CD4-positive, CD25-positive, alpha-beta regulatory T cell (primary cell): ENCODE measurements around the gene SP140. TPM values are rescaled to one million over a fixed set of nuclear protein-coding genes. Genes with fewer than 3 reads are reported as not detected.
"Not testable (repeated sequence)": the region's sequence is repeated elsewhere in the genome, so short reads cannot be mapped to it uniquely, and the experiment has no call there.

Source experiments
- ATAC-seq, 2 donors: fragments of 150-1000 bp; cut with Tn5 transposase; one replicate each; pipeline ENCODE4 v1.10.0; 2021; ENCODE audit warnings: low read depth in 2 of 2, moderate number of reproducible peaks in 2 of 2, moderate library complexity in 1 of 2
- DNase-seq, 3 donors: peaks; one replicate each; pipeline versions ENCODE4 v3.0.0 to v3.0.0-alpha.2; 2012 to 2022; ENCODE audit warnings: mixed read lengths in 1 of 3
- H3K27ac ChIP-seq: one replicate; pipeline ENCODE4 v1.7.0; 2013; ENCODE audit warnings: mild to moderate bottlenecking, low read length; ENCODE audit not compliant: insufficient read depth, poor library complexity, severe bottlenecking
- H3K27me3 ChIP-seq: one replicate; pipeline ENCODE4 v1.7.0; 2013; ENCODE audit warnings: low read length; ENCODE audit not compliant: control insufficient read depth, insufficient read depth
- H3K36me3 ChIP-seq: one replicate; pipeline ENCODE4 v1.7.0; 2013; ENCODE audit warnings: mild to moderate bottlenecking, low read length, moderate library complexity; ENCODE audit not compliant: control insufficient read depth, insufficient read depth
- H3K4me1 ChIP-seq: 2 replicates; pipeline ENCODE4 v1.7.0; 2013; ENCODE audit warnings: mild to moderate bottlenecking, low read length; ENCODE audit not compliant: insufficient read depth, control insufficient read depth, poor library complexity, severe bottlenecking
- H3K4me3 ChIP-seq: one replicate; pipeline ENCODE4 v1.7.0; 2013; ENCODE audit warnings: low read depth, mild to moderate bottlenecking, low read length, moderate library complexity
- H3K9me3 ChIP-seq, 2 experiments: 1 replicate in 1 of 2; 2 replicates in 1 of 2; pipeline ENCODE4 v1.7.0; 2013; ENCODE audit warnings: low read length in 2 of 2, mild to moderate bottlenecking in 1 of 2, moderate library complexity in 1 of 2; ENCODE audit not compliant: control insufficient read depth in 2 of 2
- H3K27ac Mint-ChIP-seq, 3 donors: one replicate each; pipeline ENCODE4 v1.8.0; 2020 to 2022; ENCODE audit warnings: mild to moderate bottlenecking in 3 of 3, mixed read lengths in 3 of 3, moderate library complexity in 2 of 3
- H3K27me3 Mint-ChIP-seq: one replicate; pipeline ENCODE4 v1.8.0; 2022; ENCODE audit warnings: mild to moderate bottlenecking, mixed read lengths
- H3K36me3 Mint-ChIP-seq: one replicate; pipeline ENCODE4 v1.8.0; 2020; ENCODE audit warnings: mixed read lengths
- H3K4me1 Mint-ChIP-seq, 4 donors: one replicate each; pipeline ENCODE4 v1.8.0; 2020 to 2022; ENCODE audit warnings: mixed read lengths in 4 of 4, mild to moderate bottlenecking in 1 of 4
- H3K4me3 Mint-ChIP-seq, 4 donors: one replicate each; pipeline ENCODE4 v1.8.0; 2020 to 2022; ENCODE audit warnings: mild to moderate bottlenecking in 4 of 4, mixed read lengths in 4 of 4, moderate library complexity in 3 of 4
- H3K9me3 Mint-ChIP-seq, 7 donors: one replicate each; pipeline ENCODE4 v1.8.0; 2020 to 2022; ENCODE audit warnings: mixed read lengths in 7 of 7, mild to moderate bottlenecking in 3 of 7, moderate library complexity in 2 of 7
- polyA plus RNA-seq, 4 donors: library from polyadenylated mRNA; unstranded; fragments of 300-500 nt; fragmentation: Illumina TruSeq; gene quantifications; one replicate each; pipeline ENCODE4 v1.2.3, GENCODE V29; 2021
- total RNA-seq: library from RNA; stranded (reverse); gene quantifications from one replicate; pipeline ENCODE4 v1.2.3, GENCODE V29; 2022

The SP140 gene
- total and polyA plus RNA-seq, 5 donors from 2014 or later, result 22.4 to 100 (median 32.6) TPM

GRCh38 chr2:230266638-230267037, 41.1 kb downstream of the SP140 start:
- H3K27ac Mint-ChIP-seq, result no peak overlapping the region
- H3K4me1 Mint-ChIP-seq, result peaks cover 15 to 35% (median 27%) of the 10 kb centered on the region in 4 donors
- H3K36me3 ChIP-seq, result peaks cover 33% of the 10 kb centered on the region

GRCh38 chr2:230267059-230267458, 41.5 kb downstream of the SP140 start:
- peaks cover 36% of the 10 kb centered on the region for H3K36me3 ChIP-seq
- peaks cover 7% of the 10 kb centered on the region for H3K4me1 ChIP-seq
- Mint-ChIP-seq H3K9me3 (peaks cover 0 to 9% (median 1%) of the 10 kb centered on the region in 7 donors), H3K36me3 (peaks cover 60% of the 10 kb centered on the region), H3K4me3 (no peak overlapping the region), H3K4me1 (peaks cover 14 to 31% (median 23%) of the 10 kb centered on the region in 4 donors), H3K27me3 (no peaks in the 10 kb centered on the region), H3K27ac (no peak overlapping the region)
- DNase-seq, result no peak
- H3K9me3 ChIP-seq, result no peaks in the 10 kb centered on the region
- no peak overlapping the region for H3K27ac ChIP-seq
- no peaks in the 10 kb centered on the region for H3K27me3 ChIP-seq
- ATAC-seq, result no peak
- no peak overlapping the region for H3K4me3 ChIP-seq

More at GRCh38 chr2:230266638-230267037, 41.1 kb downstream of the SP140 start:
- peaks cover 0 to 6% (median 1%) of the 10 kb centered on the region in 7 donors for H3K9me3 Mint-ChIP-seq
- no peaks in the 10 kb centered on the region for H3K27me3 Mint-ChIP-seq
- Histone ChIP-seq H3K27ac (no peak overlapping the region), H3K27me3 (no peaks in the 10 kb centered on the region), H3K9me3 (no peaks in the 10 kb centered on the region), H3K4me1 (peaks cover 11% of the 10 kb centered on the region), H3K4me3 (no peak overlapping the region)
- ATAC-seq, result no peak
- DNase-seq, result no peak
- peaks cover 56% of the 10 kb centered on the region for H3K36me3 Mint-ChIP-seq
- no peak overlapping the region for H3K4me3 Mint-ChIP-seq

GRCh38 chr2:230267556-230267955, 42.0 kb downstream of the SP140 start:
- Histone ChIP-seq H3K9me3 (no peaks in the 10 kb centered on the region), H3K27me3 (no peaks in the 10 kb centered on the region), H3K27ac (no peak overlapping the region), H3K36me3 (peaks cover 41% of the 10 kb centered on the region), H3K4me3 (no peak overlapping the region), H3K4me1 (peaks cover 7% of the 10 kb centered on the region)
- ATAC-seq, result no peak
- H3K4me3 Mint-ChIP-seq, result no peak overlapping the region
- no peaks in the 10 kb centered on the region for H3K27me3 Mint-ChIP-seq
- DNase-seq, result no peak
- no peak overlapping the region for H3K27ac Mint-ChIP-seq
- peaks cover 9 to 28% (median 19%) of the 10 kb centered on the region in 4 donors for H3K4me1 Mint-ChIP-seq
- H3K36me3 Mint-ChIP-seq, result peaks cover 65% of the 10 kb centered on the region
- H3K9me3 Mint-ChIP-seq, result peaks cover 0 to 9% (median 0%) of the 10 kb centered on the region in 7 donors

GRCh38 chr2:230268606-230269243, 43.2 kb downstream of the SP140 start:
- Histone ChIP-seq H3K4me1 (no peaks in the 10 kb centered on the region), H3K27ac (no peak overlapping the region), H3K4me3 (no peak overlapping the region), H3K36me3 (peaks cover 43% of the 10 kb centered on the region), H3K9me3 (no peaks in the 10 kb centered on the region), H3K27me3 (no peaks in the 10 kb centered on the region)
- peaks cover 63% of the 10 kb centered on the region for H3K36me3 Mint-ChIP-seq
- H3K4me1 Mint-ChIP-seq, result peaks cover 8 to 27% (median 11%) of the 10 kb centered on the region in 4 donors
- DNase-seq, result peak in 1 of 3 donors; percentile 27
- H3K9me3 Mint-ChIP-seq, result peaks cover 0 to 9% (median 1%) of the 10 kb centered on the region in 7 donors
- peak overlapping the region in 2 of 3 donors; percentile 52 to 79 for H3K27ac Mint-ChIP-seq
- no peak for ATAC-seq
- no peak overlapping the region for H3K4me3 Mint-ChIP-seq
- H3K27me3 Mint-ChIP-seq, result no peaks in the 10 kb centered on the region

GRCh38 chr2:230269715-230270114, 44.2 kb downstream of the SP140 start:
- DNase-seq (peak in 1 of 3 donors; percentile 12), ATAC-seq (no peak)
- no peak overlapping the region for H3K4me3 Mint-ChIP-seq
- peaks cover 68% of the 10 kb centered on the region for H3K36me3 Mint-ChIP-seq
- peak overlapping the region in 2 of 3 donors; percentile 43 to 52 for H3K27ac Mint-ChIP-seq
- H3K4me1 Mint-ChIP-seq, result peaks cover 5 to 18% (median 7%) of the 10 kb centered on the region in 4 donors
- Histone ChIP-seq H3K9me3 (no peaks in the 10 kb centered on the region), H3K27me3 (no peaks in the 10 kb centered on the region), H3K27ac (no peak overlapping the region), H3K4me1 (no peaks in the 10 kb centered on the region), H3K4me3 (no peak overlapping the region), H3K36me3 (peaks cover 46% of the 10 kb centered on the region)
- no peaks in the 10 kb centered on the region for H3K27me3 Mint-ChIP-seq
- H3K9me3 Mint-ChIP-seq, result peaks cover 0 to 9% (median 1%) of the 10 kb centered on the region in 7 donors

GRCh38 chr2:230282936-230283335, 57.4 kb downstream of the SP140 start:
- H3K27me3 Mint-ChIP-seq, result no peaks in the 10 kb centered on the region
- H3K4me3 Mint-ChIP-seq, result no peak overlapping the region
- H3K9me3 Mint-ChIP-seq, result peaks cover 0 to 2% (median 0%) of the 10 kb centered on the region in 7 donors
- Histone ChIP-seq H3K4me3 (no peak overlapping the region), H3K36me3 (peaks cover 24% of the 10 kb centered on the region), H3K9me3 (no peaks in the 10 kb centered on the region), H3K27me3 (no peaks in the 10 kb centered on the region), H3K4me1 (peaks cover 4% of the 10 kb centered on the region), H3K27ac (no peak overlapping the region)
- H3K27ac Mint-ChIP-seq, result peak overlapping the region in 1 of 3 donors; percentile 78
- ATAC-seq (no peak), DNase-seq (no peak)
- H3K4me1 Mint-ChIP-seq, result peaks cover 0 to 20% (median 11%) of the 10 kb centered on the region in 4 donors
- peaks cover 58% of the 10 kb centered on the region for H3K36me3 Mint-ChIP-seq

- ATAC-seq (no peak), DNase-seq (no peak)
- Histone ChIP-seq H3K27me3 (no peaks in the 10 kb centered on the region), H3K27ac (no peak overlapping the region), H3K36me3 (peaks cover 47% of the 10 kb centered on the region), H3K4me1 (peaks cover 5% of the 10 kb centered on the region), H3K4me3 (no peak overlapping the region), H3K9me3 (no peaks in the 10 kb centered on the region)
- Mint-ChIP-seq H3K4me3 (no peak overlapping the region), H3K27me3 (no peaks in the 10 kb centered on the region), H3K4me1 (peaks cover 5 to 18% (median 10%) of the 10 kb centered on the region in 4 donors), H3K27ac (peak overlapping the region in 2 of 3 donors; percentile 1 to 17), H3K36me3 (peaks cover 63% of the 10 kb centered on the region), H3K9me3 (peaks cover 0 to 4% (median 0%) of the 10 kb centered on the region in 7 donors)
Measured at GRCh38 chr2:230286048-230286447, 60.5 kb downstream of the SP140 start.

GRCh38 chr2:230289311-230289710, 63.8 kb downstream of the SP140 start:
- H3K4me3 Mint-ChIP-seq, H3K9me3 ChIP-seq, H3K27me3 ChIP-seq, H3K27me3 Mint-ChIP-seq, H3K27ac Mint-ChIP-seq, H3K4me3 ChIP-seq, ATAC-seq, H3K27ac ChIP-seq, H3K9me3 Mint-ChIP-seq, H3K4me1 ChIP-seq: not testable (repeated sequence)
- DNase-seq, result peak in 2 of 3 donors; percentile 30
- H3K4me1 Mint-ChIP-seq, result peaks cover 5 to 11% (median 9%) of the 10 kb centered on the region in 4 donors
- H3K36me3 Mint-ChIP-seq, result peaks cover 82% of the 10 kb centered on the region
- peaks cover 75% of the 10 kb centered on the region for H3K36me3 ChIP-seq
